CD8-positive, alpha-beta memory T cell (primary cell): ENCODE data around the gene NTM. TPM values are rescaled to one million over a fixed set of nuclear protein-coding genes. Genes with fewer than 3 reads are reported as not detected.

Experiments used
- CTCF ChIA-PET: fragments of 350-600 bp; sonication (Branson Sonifier 250); formaldehyde crosslinking; loops from one replicate; lab custom pipeline; 2021; ENCODE audit warnings: antibody characterized with exemption; lab: Charles Lee
- POLR2A ChIA-PET: fragments of 350-600 bp; sonication (Branson Sonifier 250); formaldehyde crosslinking; loops from one replicate; lab custom pipeline; 2021; ENCODE audit warnings: antibody characterized with exemption; lab: Charles Lee
- DNase-seq, 5 donors: peaks; one replicate each; pipeline versions ENCODE4 v3.0.0 to v3.0.0-alpha.2; 2020 to 2022; ENCODE audit warnings: mixed read lengths in 1 of 5
- H3K27ac ChIP-seq: one replicate; pipeline ENCODE4 v1.7.0; 2013; ENCODE audit warnings: low read depth, mild to moderate bottlenecking, low read length, moderate library complexity
- H3K27me3 ChIP-seq: 2 replicates; pipeline ENCODE4 v1.7.0; 2013; ENCODE audit warnings: low read length, mild to moderate bottlenecking; ENCODE audit not compliant: insufficient read depth, poor library complexity, severe bottlenecking
- H3K36me3 ChIP-seq: 2 replicates; pipeline ENCODE4 v1.7.0; 2013; ENCODE audit warnings: mild to moderate bottlenecking, low read length, moderate library complexity; ENCODE audit not compliant: insufficient read depth
- H3K4me1 ChIP-seq: 2 replicates; pipeline ENCODE4 v1.7.0; 2013; ENCODE audit warnings: mild to moderate bottlenecking, low read length, moderate library complexity; ENCODE audit not compliant: insufficient read depth
- H3K4me3 ChIP-seq: 2 replicates; pipeline ENCODE4 v1.7.0; 2013; ENCODE audit warnings: mild to moderate bottlenecking, low read length
- H3K9me3 ChIP-seq: 2 replicates; pipeline ENCODE4 v1.7.0; 2013; ENCODE audit warnings: mild to moderate bottlenecking, low read length
- H3K27ac Mint-ChIP-seq, 8 donors: one replicate each; pipeline ENCODE4 v1.8.0; 2020 to 2021; ENCODE audit warnings: mixed read lengths in 8 of 8, mild to moderate bottlenecking in 6 of 8, inconsistent platforms in 3 of 8, moderate library complexity in 3 of 8
- H3K27me3 Mint-ChIP-seq, 2 donors: one replicate each; pipeline ENCODE4 v1.8.0; 2020 to 2021; ENCODE audit warnings: mixed read lengths in 2 of 2, mild to moderate bottlenecking in 1 of 2, moderate library complexity in 1 of 2
- H3K36me3 Mint-ChIP-seq, 3 donors: one replicate each; pipeline ENCODE4 v1.8.0; 2020 to 2021; ENCODE audit warnings: mixed read lengths in 3 of 3, inconsistent platforms in 1 of 3, mild to moderate bottlenecking in 1 of 3
- H3K4me1 Mint-ChIP-seq, 3 donors: one replicate each; pipeline ENCODE4 v1.8.0; 2020 to 2021; ENCODE audit warnings: mixed read lengths in 3 of 3, inconsistent platforms in 1 of 3, mild to moderate bottlenecking in 1 of 3
- H3K4me3 Mint-ChIP-seq, 7 donors: one replicate each; pipeline ENCODE4 v1.8.0; 2020 to 2021; ENCODE audit warnings: mixed read lengths in 7 of 7, mild to moderate bottlenecking in 6 of 7, moderate library complexity in 4 of 7, inconsistent platforms in 2 of 7
- H3K9me3 Mint-ChIP-seq, 5 donors: one replicate each; pipeline ENCODE4 v1.8.0; 2020 to 2022; ENCODE audit warnings: mixed read lengths in 5 of 5, mild to moderate bottlenecking in 3 of 5, moderate library complexity in 2 of 5, inconsistent platforms in 1 of 5
- polyA plus RNA-seq: library from polyadenylated mRNA; unstranded; fragments of 300-500 nt; fragmentation: Illumina TruSeq; gene quantifications from one replicate; pipeline ENCODE4 v1.2.3, GENCODE V29; 2021
- total RNA-seq, 2 experiments: library from RNA; stranded (reverse); gene quantifications; one replicate each; pipeline ENCODE4 v1.2.3, GENCODE V29; 2021

The NTM gene
- total and polyA plus RNA-seq, 3 experiments from 2014 or later: not detected

DNA sequence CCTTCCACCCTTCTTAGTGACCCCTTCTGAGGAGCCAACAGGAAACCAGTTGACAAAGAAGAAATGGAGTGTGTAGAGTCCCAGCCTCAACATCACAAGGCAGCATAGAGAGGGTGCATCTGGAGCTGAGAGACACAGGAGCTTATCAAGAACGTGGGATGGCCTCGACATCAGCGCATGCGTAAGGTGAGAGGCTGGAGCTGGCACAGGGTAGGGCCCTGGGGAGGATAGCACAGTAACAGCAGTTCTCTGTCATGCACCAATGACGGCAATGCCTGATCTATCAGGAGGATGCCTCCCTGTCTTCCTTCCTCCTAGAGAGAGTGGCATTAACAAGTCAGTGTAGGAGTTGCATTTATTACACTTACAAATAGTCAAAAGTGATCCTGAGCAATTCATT is 426.1 kb downstream of the NTM start:
- H3K27me3 ChIP-seq: no peaks in the 10 kb centered on the region
- H3K36me3 ChIP-seq: no peaks in the 10 kb centered on the region
- DNase-seq: no peak
- Mint-ChIP-seq H3K27me3 (no peaks in the 10 kb centered on the region), H3K4me3 (no peak overlapping the region), H3K4me1 (no peaks in the 10 kb centered on the region), H3K36me3 (no peaks in the 10 kb centered on the region), H3K9me3 (peaks cover 0 to 10% (median 2%) of the 10 kb centered on the region in 5 donors), H3K27ac (no peak overlapping the region)
- no peak overlapping the region for H3K4me3 ChIP-seq
- CTCF ChIA-PET: no interaction called here
- H3K27ac ChIP-seq: no peak overlapping the region
- H3K9me3 ChIP-seq: no peaks in the 10 kb centered on the region
- no peaks in the 10 kb centered on the region for H3K4me1 ChIP-seq
- POLR2A ChIA-PET: no interaction called here

DNA sequence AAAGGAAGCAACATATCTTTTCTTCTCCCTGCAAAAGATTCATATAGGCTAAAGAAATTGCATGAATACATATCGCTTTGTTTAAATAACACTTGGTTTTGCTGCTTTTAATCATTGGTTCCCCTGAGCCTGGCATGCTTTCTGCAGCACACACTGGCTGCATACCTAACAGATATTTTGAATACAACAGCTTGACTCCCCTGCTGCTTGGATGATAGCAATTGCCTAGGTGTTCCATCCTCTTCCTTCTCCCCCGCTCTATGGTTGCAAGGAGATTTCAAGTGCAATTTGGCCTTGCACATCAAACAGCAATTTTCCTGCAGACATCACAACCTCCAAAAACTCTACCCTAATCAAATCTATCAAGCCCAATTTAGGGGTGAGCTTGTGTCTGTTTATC is 430.0 kb downstream of the NTM start:
- no peak overlapping the region for H3K4me3 ChIP-seq
- ChIA-PET POLR2A (no interaction called here), CTCF (no interaction called here)
- Mint-ChIP-seq H3K27ac (no peak overlapping the region), H3K4me3 (no peak overlapping the region), H3K9me3 (peaks cover 0 to 10% (median 2%) of the 10 kb centered on the region in 5 donors), H3K4me1 (no peaks in the 10 kb centered on the region), H3K27me3 (peaks cover 0 to 2% of the 10 kb centered on the region in 2 donors), H3K36me3 (no peaks in the 10 kb centered on the region)
- H3K9me3 ChIP-seq: no peaks in the 10 kb centered on the region
- H3K27ac ChIP-seq: no peak overlapping the region
- no peak for DNase-seq
- H3K36me3 ChIP-seq: no peaks in the 10 kb centered on the region
- H3K4me1 ChIP-seq: no peaks in the 10 kb centered on the region
- no peaks in the 10 kb centered on the region for H3K27me3 ChIP-seq

DNA sequence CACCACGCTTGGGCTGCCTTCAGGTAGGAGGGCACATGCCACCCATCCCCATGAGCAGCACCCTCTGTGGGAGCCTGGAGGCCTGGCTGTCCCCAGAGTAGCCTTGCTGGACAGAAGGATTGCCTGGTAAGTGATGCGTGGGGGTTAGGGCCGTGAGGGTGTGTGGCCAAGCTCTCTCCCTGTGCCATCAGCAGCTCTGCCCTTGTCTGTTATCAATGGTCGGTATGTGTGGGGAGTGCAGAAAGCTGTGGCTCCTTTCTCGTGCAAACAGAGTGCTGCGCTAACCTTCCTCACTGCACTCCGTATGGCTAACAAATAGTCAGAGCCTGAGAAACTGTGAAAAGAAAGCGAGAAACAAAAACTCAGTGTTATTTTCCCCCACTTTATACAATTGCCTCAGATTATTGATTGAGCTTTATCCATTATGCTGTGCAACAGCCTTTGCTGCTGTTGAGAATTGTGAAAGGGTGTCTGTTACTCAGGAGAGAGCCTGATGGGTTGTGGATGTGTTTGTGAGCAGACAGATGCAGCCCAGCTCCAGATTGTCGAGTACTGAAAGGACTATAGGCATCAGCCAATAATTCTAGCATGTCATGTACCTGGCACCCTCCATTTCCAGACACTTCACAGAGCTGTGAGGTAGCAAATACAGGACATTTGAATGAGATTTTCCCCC is 432.2 kb downstream of the NTM start:
- H3K4me3 ChIP-seq: no peak overlapping the region
- H3K4me3 Mint-ChIP-seq: no peak overlapping the region
- DNase-seq: no peak
- H3K27me3 ChIP-seq: no peaks in the 10 kb centered on the region
- peaks cover 0 to 10% (median 2%) of the 10 kb centered on the region in 5 donors for H3K9me3 Mint-ChIP-seq
- H3K36me3 ChIP-seq: no peaks in the 10 kb centered on the region
- H3K27ac Mint-ChIP-seq: peak overlapping the region in 1 of 8 donors; percentile 33
- H3K4me1 ChIP-seq: no peaks in the 10 kb centered on the region
- H3K36me3 Mint-ChIP-seq: no peaks in the 10 kb centered on the region
- no peak overlapping the region for H3K27ac ChIP-seq
- no peaks in the 10 kb centered on the region for H3K4me1 Mint-ChIP-seq
- ChIA-PET CTCF (no interaction called here), POLR2A (no interaction called here)
- H3K27me3 Mint-ChIP-seq: peaks cover 0 to 2% of the 10 kb centered on the region in 2 donors
- no peaks in the 10 kb centered on the region for H3K9me3 ChIP-seq

DNA sequence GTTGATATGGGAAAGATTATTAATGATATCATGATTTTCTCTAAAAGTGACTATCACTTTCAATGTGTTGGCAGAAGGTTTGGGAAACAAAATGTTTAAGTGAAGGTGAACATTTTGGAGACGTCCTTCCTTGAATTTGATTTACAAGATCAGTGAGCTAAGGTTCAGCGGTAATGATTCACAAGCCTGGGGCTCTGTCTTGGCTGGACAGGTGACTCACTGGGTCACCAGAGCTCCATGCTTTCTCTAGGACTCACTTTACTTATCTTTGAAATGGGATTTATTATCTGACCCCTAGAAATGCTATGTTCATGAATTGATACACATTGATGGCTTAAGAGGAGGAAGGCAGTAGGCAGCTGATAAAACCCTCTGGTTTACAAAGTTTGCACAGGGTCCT is 437.5 kb downstream of the NTM start:
- Histone ChIP-seq H3K27me3 (no peaks in the 10 kb centered on the region), H3K9me3 (no peaks in the 10 kb centered on the region), H3K27ac (no peak overlapping the region), H3K4me3 (no peak overlapping the region), H3K4me1 (no peaks in the 10 kb centered on the region), H3K36me3 (no peaks in the 10 kb centered on the region)
- Mint-ChIP-seq H3K27ac (no peak overlapping the region), H3K9me3 (peaks cover 0 to 2% (median 0%) of the 10 kb centered on the region in 5 donors), H3K4me1 (no peaks in the 10 kb centered on the region), H3K27me3 (peaks cover 0 to 2% of the 10 kb centered on the region in 2 donors), H3K36me3 (no peaks in the 10 kb centered on the region), H3K4me3 (no peak overlapping the region)
- DNase-seq: no peak
- ChIA-PET CTCF (no interaction called here), POLR2A (no interaction called here)

DNA sequence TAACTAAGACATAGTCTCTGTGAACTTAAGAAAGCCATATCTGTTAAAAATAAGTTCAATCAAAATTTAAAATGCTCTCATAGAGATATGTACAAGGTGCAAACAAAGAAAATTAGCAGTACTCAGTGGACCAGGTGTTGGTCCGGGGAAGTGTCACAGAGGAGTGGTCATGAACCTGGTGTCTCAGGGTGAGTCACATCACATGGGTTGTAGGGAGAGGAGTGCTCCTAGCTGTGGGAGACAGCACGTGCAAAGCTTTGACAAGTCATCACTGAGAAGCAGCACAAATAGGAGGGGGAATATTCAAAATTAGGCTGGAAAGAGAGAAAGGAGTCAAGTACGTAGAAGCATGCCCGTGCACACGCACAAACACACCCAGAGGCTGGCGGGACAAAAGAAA is 438.1 kb downstream of the NTM start:
- no peak overlapping the region for H3K4me3 ChIP-seq
- CTCF ChIA-PET: no interaction called here
- peaks cover 0 to 2% (median 0%) of the 10 kb centered on the region in 5 donors for H3K9me3 Mint-ChIP-seq

DNA sequence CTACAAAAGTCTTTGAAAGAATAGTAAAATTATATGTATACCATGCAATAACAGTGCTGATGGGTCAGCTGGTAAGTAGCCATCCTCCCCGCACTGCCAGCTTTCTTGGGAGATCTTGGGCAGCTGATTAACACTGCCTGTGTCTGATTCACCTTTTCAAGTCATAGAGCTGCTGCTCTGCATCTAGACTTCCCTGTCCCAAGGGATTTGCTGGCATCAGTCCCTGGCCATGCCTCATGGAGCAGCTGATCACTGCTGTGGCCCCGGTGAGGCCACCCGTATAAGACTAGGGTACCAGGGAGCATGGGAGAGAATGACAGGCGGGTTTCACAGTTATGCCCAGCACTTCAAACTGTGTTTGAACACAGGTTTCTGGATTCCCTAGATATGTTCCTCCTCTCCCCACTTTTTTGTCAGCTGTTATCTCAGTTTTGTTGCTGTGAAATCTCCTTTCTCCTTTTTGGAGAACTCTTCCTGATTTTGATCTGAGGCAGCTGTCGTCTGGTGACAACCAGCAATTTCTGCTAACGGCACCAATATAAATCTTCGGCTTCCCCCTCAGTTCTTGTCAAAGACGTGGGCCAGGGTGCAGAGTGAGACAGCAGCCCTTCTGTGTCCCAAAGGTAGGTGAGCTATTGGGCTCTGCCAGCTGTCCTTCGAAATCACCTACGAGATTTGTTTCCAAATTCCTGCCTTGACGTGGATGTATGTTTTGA is 438.9 kb downstream of the NTM start:
- no peaks in the 10 kb centered on the region for H3K36me3 ChIP-seq
- H3K4me3 ChIP-seq: no peak overlapping the region
- ChIA-PET POLR2A (no interaction called here), CTCF (no interaction called here)
- Mint-ChIP-seq H3K27ac (no peak overlapping the region), H3K4me3 (no peak overlapping the region), H3K27me3 (peaks cover 0 to under 1% of the 10 kb centered on the region in 2 donors), H3K4me1 (no peaks in the 10 kb centered on the region), H3K36me3 (no peaks in the 10 kb centered on the region), H3K9me3 (peaks cover 0 to 1% (median 0%) of the 10 kb centered on the region in 5 donors)
- H3K9me3 ChIP-seq: no peaks in the 10 kb centered on the region
- H3K27ac ChIP-seq: no peak overlapping the region
- H3K27me3 ChIP-seq: no peaks in the 10 kb centered on the region
- no peaks in the 10 kb centered on the region for H3K4me1 ChIP-seq
- no peak for DNase-seq

More for the DNA sequence above, 438.1 kb downstream of the NTM start:
- H3K4me3 Mint-ChIP-seq: no peak overlapping the region
- H3K27me3 Mint-ChIP-seq: peaks cover 0 to 2% of the 10 kb centered on the region in 2 donors
- Histone ChIP-seq H3K36me3 (no peaks in the 10 kb centered on the region), H3K9me3 (no peaks in the 10 kb centered on the region), H3K27me3 (no peaks in the 10 kb centered on the region), H3K4me1 (no peaks in the 10 kb centered on the region), H3K27ac (no peak overlapping the region)
- DNase-seq: no peak
- H3K36me3 Mint-ChIP-seq: no peaks in the 10 kb centered on the region
- no peak overlapping the region for H3K27ac Mint-ChIP-seq
- POLR2A ChIA-PET: no interaction called here
- H3K4me1 Mint-ChIP-seq: no peaks in the 10 kb centered on the region

DNA sequence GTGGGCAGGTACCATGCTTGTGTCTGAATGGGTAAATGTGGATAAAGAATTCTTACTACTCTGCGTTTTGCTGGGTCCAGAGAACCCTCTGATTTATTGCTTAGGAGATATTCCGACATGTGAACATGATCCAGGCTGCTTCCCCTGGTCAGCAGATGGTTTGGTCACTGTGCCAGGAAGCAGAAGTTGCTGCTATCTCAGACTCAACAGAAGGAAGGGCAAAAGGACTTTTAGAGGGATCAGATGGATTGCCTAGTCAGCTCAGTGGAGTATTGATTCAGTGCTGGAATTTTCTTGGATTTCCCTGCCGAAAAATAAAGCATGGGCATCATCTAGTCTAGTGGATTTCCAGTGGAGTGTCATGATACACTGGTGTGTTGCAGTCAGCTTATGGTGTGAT is 440.1 kb downstream of the NTM start:
- Mint-ChIP-seq H3K9me3 (no peaks in the 10 kb centered on the region), H3K27ac (no peak overlapping the region), H3K4me3 (no peak overlapping the region)

DNA sequence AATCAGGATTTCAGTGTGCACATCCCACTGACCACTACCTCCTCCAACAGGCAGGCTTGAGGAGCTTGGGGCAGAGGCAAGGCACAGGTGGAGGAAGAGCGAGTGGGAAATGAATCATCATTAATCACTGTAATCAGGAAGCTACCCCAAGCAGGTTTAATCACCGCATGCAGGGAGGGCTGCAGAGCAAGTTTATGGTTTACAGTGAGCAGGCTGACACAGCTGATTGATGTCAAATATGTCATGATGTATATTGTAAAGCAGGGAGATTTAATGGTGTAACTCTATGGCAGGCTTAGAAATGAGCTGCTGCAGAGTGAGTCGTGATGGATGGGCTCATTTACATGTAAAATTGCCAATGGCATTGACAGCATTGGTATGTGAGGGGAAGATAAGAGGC is 441.0 kb downstream of the NTM start:
- no peak overlapping the region for H3K27ac Mint-ChIP-seq
- H3K9me3 ChIP-seq: no peaks in the 10 kb centered on the region
- no peaks in the 10 kb centered on the region for H3K27me3 Mint-ChIP-seq
- H3K4me1 Mint-ChIP-seq: no peaks in the 10 kb centered on the region
- H3K4me3 Mint-ChIP-seq: no peak overlapping the region
- no peak for DNase-seq
- H3K27ac ChIP-seq: no peak overlapping the region
- no peaks in the 10 kb centered on the region for H3K36me3 ChIP-seq
- H3K27me3 ChIP-seq: no peaks in the 10 kb centered on the region
- no peaks in the 10 kb centered on the region for H3K4me1 ChIP-seq
- H3K4me3 ChIP-seq: no peak overlapping the region
- ChIA-PET CTCF (no interaction called here), POLR2A (no interaction called here)
- H3K36me3 Mint-ChIP-seq: no peaks in the 10 kb centered on the region
- no peaks in the 10 kb centered on the region for H3K9me3 Mint-ChIP-seq

More for the DNA sequence above, 440.1 kb downstream of the NTM start:
- Mint-ChIP-seq H3K4me1 (no peaks in the 10 kb centered on the region), H3K36me3 (no peaks in the 10 kb centered on the region), H3K27me3 (no peaks in the 10 kb centered on the region)
- H3K4me3 ChIP-seq: no peak overlapping the region
- H3K36me3 ChIP-seq: no peaks in the 10 kb centered on the region
- H3K9me3 ChIP-seq: no peaks in the 10 kb centered on the region
- ChIA-PET CTCF (no interaction called here), POLR2A (no interaction called here)
- H3K4me1 ChIP-seq: no peaks in the 10 kb centered on the region
- no peaks in the 10 kb centered on the region for H3K27me3 ChIP-seq
- no peak for DNase-seq
- no peak overlapping the region for H3K27ac ChIP-seq
